Inflammatory macrophage treated with lipopolysaccharide for 1 hour (primary cell): ENCODE results near the gene SKIC8.

Experiments
- DNase-seq, 2 donors: peaks; one replicate each; pipeline ENCODE4 v3.0.0-alpha.2; 2020 to 2022

Gene SKIC8

GRCh38 chr15:78291052-78291451 lies 8.4 kb downstream of the SKIC8 start:
- DNase-seq, result no peak

GRCh38 chr15:78290222-78290621 lies 9.2 kb downstream of the SKIC8 start:
- DNase-seq, result no peak

DNA sequence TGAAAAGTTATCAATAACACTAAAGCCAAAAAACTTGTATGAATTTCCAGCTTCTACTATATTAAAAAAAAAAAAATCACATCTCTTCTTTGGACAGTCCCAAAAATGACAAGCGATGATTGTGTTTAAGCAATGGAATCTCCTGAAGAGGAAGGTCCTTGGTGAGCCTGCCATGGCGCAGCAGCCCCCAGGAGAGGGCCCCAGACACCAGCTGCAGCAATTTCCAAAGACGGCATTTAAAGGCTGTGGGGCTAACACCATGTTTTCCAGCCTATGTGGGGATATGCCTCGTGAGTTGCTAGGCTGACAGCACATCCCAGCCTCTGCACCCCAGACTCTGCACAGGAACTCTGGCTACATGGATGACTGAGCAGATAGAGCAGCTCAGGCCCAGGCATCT lies 14.7 kb downstream of the SKIC8 start:
- no peak for DNase-seq

DNA sequence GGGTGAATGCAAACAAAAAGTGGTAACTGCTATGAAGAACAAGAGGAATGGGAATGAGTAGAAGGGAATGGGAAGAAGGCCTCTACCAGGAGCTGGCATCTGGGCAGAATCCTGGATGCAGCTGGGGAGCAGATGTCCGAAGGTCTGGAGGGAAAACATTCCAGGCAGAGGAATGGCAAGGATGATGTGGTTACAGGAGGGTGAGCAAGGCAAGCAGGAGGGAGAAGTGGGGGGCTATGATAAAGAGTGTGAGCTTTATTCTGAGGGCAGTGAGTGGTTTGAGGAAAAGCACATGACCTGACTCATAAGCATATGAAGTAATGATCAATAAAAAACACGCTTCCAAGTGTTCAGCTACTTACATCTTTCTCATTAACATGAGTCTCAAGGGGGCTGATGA lies 17.1 kb downstream of the SKIC8 start:
- no peak for DNase-seq

GRCh38 chr15:78280319-78281072 lies 18.9 kb downstream of the SKIC8 start:
- DNase-seq, result no peak

DNA sequence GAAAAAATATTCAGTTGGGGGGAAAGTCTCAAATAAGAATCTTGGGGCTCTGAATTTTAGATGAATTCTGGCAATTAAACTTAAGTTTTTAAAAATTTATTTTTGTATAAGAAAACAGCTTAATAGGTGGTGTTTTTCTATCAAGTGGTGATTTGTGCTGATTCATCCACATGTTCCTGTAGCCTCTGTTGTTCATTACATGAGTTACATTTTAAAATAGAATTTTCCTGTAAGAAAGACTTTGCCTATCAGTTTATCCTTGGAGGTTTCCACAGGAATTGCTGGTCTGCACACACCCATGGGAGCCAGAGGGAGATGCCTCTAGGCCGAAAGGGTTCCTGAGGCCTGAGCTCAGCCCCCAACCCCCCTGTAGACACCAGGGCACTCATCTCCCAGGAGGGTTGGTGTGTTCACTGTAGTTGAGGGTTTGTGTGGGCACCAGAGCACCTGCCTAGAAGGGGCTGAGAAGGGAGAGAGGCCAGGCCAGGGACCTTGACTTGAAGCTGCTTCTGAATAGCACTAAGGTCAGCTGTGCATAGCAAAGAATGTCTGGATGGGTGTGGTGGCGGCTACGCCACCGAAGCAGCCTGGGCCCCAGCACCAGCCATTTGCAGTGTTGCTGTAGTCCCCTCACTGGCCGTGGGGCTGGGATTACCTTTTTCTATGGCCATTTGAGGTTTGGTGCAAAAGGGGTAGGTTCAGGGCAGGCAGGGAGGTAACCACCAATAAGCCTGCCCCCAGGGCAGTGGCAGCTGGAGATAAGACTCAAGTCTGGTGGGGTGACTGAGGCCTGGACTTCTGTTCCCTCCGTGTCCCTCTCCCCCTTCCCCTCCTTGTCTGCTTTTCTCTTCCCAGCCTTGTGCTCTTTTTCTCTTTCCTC lies 23.1 kb downstream of the SKIC8 start:
- no peak for DNase-seq

DNA sequence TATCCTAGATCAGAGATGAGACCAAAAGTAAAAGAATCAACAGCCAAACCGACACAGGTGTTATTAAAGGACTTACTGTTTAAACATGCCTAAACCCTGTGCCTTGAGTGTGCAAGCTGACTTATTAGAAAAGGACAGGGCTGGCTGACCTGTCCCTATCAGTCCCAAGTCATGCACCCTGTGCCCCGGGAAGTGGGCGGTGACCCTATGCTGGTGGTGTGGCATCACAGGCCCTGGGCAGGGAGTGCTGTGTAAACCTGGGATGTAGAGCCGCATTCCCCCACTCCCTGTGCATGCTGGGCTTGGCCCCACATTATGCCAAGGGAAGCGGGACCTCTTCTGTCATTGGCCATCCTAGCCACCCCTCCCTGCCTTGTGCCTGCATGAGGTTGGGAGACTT lies 24.4 kb downstream of the SKIC8 start:
- DNase-seq, result no peak

DNA sequence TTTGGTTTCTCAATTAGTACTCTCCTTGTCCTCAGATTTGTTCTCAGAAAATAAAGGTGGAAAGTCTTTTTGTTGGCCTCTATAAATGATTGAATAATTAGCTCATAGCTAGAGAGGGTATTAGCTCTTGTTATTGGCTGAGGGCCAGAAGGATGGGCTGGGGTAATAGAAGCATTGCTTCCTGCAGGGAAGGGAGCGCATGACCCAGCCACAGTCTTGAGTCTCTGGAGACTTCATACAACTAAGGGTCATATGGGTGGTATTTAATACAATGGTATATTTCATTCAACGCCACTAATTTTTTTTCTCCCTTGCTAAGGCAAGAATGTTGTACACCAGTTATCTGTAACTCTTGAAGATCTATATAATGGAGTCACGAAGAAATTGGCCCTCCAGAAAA lies 26.6 kb downstream of the SKIC8 start:
- DNase-seq, result no peak

DNA sequence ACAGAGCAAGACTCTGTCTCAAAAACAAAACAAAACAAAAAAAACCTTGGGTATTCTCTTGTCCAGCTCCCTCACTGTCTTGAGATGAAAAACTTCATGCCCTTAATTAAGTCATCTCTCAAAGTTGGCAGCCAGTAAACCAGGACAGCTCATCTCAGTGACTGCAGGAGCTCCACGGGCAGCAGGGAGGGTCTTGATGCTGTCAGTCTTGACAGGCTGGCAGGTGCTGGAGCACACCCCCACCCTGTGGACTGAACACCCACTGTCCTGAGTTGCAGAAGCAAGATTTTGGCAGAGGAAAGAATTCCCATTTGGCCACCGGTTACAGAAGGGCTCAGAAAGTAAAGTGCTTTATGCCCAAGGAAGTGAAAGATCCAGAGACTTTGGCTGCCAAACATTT lies 27.1 kb downstream of the SKIC8 start:
- DNase-seq, result no peak

DNA sequence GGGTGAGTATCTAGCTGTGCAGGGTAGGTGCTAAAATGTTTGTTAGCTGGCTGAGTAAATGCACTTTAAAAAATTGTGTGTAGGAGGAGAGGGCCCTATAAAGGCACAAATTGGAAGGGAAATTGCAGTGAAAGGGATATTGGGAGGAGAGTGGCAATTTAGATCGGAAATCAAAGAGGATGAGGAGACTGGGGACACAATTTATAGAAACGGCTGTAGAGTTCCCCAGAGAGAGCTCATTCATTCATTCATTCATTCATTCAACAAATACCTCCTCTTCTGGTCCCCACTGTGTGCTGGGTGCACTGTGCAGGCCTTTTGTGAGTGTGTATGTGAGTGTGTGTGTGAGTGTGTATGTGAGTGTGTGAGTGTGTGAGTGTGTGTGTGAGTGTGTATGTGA lies 32.6 kb downstream of the SKIC8 start:
- no peak for DNase-seq

- no peak for DNase-seq
Observed at GRCh38 chr15:78266229-78266628, 33.2 kb downstream of the SKIC8 start.

- no peak for DNase-seq
Observed at GRCh38 chr15:78265752-78266224, 33.6 kb downstream of the SKIC8 start.

DNA sequence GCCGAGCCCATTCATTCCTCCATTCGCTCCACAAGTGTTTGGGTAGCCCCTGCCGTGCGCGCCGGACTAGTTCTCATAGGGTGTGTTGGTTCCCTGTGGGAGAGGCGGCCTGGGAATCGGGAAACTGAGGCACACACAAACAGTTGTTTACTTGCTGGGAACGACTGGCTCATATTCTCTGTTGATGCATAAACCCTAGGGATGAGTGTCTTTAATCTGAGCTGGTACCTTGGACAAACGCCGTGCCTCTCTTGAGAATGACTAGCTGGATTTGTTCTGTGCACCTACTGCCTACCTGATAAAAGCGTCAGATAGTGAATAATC lies 34.3 kb downstream of the SKIC8 start:
- no peak for DNase-seq

DNA sequence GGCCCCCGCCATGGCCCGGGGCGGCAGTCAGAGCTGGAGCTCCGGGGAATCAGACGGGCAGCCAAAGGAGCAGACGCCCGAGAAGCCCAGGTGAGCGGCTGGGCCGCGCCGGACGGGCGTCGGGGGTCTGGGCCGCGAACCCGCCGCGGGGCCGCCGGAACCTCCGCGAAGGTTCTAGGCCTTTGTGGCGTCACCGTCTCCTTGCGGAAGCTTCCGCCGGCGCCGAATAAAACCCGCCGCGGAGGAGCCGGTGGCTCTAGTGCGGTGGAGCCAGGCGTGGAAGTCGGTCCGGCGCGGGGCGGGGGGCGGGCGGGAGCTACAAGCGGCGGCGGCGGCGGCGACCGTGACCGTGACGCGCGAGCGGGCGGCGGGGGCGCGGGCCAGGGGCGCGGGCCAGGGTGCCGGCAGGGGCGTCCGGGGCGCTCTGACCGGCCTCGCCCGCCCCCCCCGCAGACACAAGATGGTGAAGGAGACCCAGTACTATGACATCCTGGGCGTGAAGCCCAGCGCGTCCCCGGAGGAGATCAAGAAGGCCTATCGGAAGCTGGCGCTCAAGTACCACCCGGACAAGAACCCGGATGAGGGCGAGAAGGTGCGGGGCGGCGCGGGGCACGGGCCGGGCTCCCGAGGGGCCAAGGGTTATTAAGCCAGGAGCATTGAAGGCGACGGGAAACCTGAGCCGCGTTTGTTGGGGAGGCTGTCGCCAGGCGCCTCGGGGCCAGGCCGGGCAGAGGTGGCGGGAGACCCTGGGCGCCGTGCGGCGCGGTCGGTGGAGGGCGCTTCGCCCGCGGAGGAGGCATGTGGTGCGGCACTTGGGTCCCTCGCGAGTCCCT lies 34.9 kb downstream of the SKIC8 start, which contains the start of gene DNAJA4:
Gene DNAJA4, plus strand, starts transcription at position 259 of the 833 bp plus-strand sequence. Its CDS starts 202 bp downstream, at position 461.
- DNase-seq, result peak; percentile 39 to 49

GRCh38 chr15:78263907-78264303 lies 35.5 kb downstream of the SKIC8 start:
- DNase-seq, result no peak

- no peak for DNase-seq
Observed at GRCh38 chr15:78263351-78263781, 36.0 kb downstream of the SKIC8 start.

GRCh38 chr15:78261062-78261461 lies 38.3 kb downstream of the SKIC8 start:
- DNase-seq, result no peak

GRCh38 chr15:78260489-78260888 lies 38.9 kb downstream of the SKIC8 start:
- DNase-seq, result no peak

DNA sequence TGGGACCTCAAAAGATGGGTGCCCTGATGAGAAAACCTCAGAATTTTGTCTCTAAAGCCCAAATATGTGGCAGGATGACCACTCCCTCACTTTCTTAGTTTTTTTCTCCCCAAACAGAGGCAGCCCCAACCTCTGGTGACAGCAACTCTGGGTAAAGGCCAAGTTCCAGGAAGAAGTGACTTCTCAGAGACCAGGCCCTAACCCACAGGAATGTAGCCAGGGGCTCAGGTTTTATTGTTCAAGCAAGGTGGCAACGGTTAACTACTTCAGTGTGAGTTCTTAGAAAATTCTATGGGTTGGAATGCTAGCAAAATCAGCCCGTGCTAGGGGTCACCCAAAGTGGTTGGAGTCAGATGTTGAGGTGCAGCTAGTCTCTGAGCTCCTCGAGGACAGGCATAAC lies 40.2 kb downstream of the SKIC8 start:
- DNase-seq, result no peak

DNA sequence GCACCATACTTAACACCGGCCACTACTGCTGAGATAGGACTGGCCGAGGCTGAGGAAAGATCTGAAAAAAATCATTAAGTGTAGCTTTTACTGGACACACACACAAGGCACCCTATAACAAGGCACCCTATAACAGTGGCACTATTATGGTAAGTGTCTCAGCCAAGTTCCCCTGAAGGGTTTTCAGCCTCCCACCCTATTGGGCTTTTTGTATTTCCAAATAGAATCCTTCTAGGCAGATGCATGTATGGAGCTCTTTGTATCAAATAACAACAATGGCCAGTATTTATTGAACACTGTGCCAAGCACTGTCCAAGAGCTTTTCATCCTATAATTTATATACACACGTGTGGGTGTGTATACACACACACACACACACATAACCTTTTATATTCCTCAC lies 41.7 kb downstream of the SKIC8 start:
- no peak for DNase-seq

DNA sequence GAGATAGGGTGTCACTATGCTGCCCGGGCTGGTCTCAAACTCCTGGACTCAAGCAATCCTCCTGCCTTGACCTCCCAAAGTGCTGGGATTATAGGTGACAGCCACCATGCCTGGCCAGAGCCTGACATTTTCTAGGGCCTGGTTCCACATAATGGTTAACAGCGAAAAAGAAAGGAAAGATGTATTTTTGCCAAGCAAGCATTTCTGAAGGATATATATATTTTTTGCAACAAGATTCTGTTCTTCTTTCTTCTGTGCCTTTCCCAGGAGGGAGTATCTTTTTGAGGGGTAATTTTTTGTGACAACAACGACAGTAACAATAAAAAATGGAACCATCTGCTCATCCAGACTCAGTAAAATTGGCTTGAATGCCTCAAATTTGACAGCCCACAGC lies 43.4 kb downstream of the SKIC8 start:
- no peak for DNase-seq

DNA sequence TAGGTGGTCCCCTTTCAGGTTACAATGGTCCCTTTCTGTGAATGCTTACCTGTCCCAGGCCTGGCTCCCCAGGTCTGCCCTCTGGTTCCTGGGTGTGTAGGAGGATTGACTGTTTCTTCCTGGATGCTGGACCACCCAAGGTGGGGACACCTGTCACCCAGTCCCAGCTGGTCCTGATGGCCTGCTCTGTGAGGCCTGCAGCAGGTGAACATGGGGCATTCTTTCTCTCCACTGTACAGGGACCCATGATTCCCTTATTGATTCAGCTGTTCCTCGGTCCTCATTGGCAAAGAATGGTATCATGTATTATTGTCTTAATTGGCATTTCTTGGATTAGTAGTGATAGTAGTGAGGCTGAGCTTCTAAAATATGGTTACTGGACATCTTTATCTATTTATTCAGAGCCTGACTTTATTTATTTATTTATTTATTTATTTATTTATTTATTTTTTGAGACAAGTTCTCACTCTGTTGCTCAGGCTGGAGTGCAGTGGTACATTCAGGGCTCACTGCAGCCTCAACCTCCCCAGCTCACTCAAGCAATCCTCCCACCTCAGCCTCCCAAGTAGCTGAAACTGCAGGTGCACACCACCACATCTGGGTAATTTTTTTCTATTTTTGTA lies 43.9 kb downstream of the SKIC8 start:
- no peak for DNase-seq

GRCh38 chr15:78251136-78251535 lies 48.3 kb downstream of the SKIC8 start:
- DNase-seq, result no peak
